BLaER1 (cell line): ENCODE results near the gene CDC42EP4.

Experiments used
- H3K27ac ChIP-seq: shearing (Covaris generic); formaldehyde crosslinking; 2 replicates; pipeline ENCODE4 v1.8.1; 2022
- H3K27me3 ChIP-seq: shearing (Covaris generic); formaldehyde crosslinking; 2 replicates; pipeline ENCODE4 v1.8.1; 2022
- H3K36me3 ChIP-seq: shearing (Covaris generic); formaldehyde crosslinking; 2 replicates; pipeline ENCODE4 v1.8.1; 2022
- H3K4me1 ChIP-seq: shearing (Covaris generic); formaldehyde crosslinking; 2 replicates; pipeline ENCODE4 v1.8.1; 2022
- H3K4me2 ChIP-seq: shearing (Covaris generic); formaldehyde crosslinking; 2 replicates; pipeline ENCODE4 v1.8.1; 2022
- H3K4me3 ChIP-seq: shearing (Covaris generic); formaldehyde crosslinking; 2 replicates; pipeline ENCODE4 v1.8.1; 2022
- H3K9ac ChIP-seq: shearing (Covaris generic); formaldehyde crosslinking; 2 replicates; pipeline ENCODE4 v1.8.1; 2022
- H3K9me3 ChIP-seq: shearing (Covaris generic); formaldehyde crosslinking; 2 replicates; pipeline ENCODE4 v1.8.1; 2022
- H4K20me1 ChIP-seq: shearing (Covaris generic); formaldehyde crosslinking; 2 replicates; pipeline ENCODE4 v1.8.1; 2022
- Cebpa-rat ChIP-seq: shearing (Covaris generic); IDR thresholded peaks from 2 replicates; pipeline ENCODE4 v1.8.1; 2022

Gene CDC42EP4

DNA sequence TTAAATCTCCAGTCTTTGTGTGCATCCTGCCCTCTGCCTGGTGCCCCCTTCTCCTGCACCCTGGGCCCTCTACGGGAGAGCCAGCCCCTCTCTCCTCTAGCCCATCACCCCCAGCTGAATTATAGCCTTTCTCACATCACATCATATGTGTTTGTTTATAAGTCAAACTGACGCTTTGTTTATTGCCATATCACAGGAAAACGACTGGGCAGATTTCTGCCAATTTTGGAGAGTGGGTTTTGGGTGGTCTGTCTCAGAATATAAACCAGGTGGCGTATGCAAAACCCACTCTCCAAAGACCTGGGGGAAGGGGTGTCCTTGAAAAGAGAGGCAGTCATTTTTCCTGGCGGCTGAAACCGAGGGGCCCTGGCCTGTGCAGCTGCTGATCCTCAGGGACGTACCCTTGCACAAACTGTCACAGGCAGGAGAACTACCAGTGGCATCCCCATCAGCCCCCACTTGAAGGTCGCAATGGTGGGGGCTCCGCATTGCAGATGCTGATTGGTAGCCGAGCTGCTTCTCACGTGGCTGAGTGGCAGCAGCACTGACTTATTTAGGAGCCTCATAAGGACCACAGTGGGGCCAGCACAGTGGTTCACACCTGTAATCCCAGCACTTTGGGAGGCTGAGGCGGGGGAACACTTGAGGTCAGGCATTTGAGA is 34.8 kb upstream of the CDC42EP4 start:
- Histone ChIP-seq H3K9me3 (no peaks in the 10 kb centered on the region), H4K20me1 (no peaks in the 10 kb centered on the region), H3K4me1 (peaks cover 16% of the 10 kb centered on the region), H3K4me3 (no peak overlapping the region), H3K4me2 (no peak overlapping the region), H3K27ac (no peak overlapping the region), H3K36me3 (peaks cover 28% of the 10 kb centered on the region; the same call in 1 of the 2 replicates), H3K9ac (no peak overlapping the region), H3K27me3 (no peaks in the 10 kb centered on the region)
- TF ChIP-seq Cebpa-rat = no peak

DNA sequence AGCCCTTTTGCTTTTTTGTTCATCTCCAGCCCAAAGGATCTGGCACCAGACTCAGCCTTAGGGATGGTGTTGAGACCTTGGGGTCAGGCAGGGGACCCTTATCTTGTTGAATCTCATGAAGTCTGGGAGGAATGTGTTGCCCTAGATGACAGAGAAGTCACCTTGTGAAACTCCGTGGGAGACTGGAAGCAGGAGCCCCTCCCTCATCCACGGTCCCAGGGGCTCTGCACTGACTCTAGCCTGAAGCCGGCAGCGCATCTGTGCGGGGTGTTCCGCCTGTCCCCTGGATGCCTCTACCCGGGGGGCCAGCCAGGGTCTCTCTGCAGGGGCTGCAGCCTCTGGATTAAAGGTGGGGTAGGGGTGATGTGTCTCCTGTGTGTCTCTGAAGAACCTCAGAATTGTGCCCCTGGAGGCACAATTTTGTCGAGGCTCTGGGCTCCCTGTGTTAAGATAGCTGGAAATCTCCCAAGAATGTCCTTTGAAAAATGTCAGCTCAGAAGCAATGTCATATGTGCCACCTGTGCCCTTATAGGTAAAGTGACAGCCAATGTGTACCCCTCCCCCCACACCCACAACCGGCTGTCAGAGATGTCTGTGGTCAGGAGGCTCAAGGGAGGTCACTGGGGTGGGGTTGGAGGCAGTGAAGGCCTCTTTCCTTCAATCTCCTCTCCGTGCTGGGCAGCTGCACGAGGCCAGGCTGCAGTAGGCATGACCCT is 32.1 kb upstream of the CDC42EP4 start:
- Histone ChIP-seq H3K9ac (no peak overlapping the region), H3K4me2 (peak overlapping the region; percentile 49), H3K27me3 (no peaks in the 10 kb centered on the region), H3K4me3 (no peak overlapping the region), H3K9me3 (no peaks in the 10 kb centered on the region), H3K27ac (0 out of 2 replicates have a peak overlapping the region, but pooled peaks have one; percentile 28), H4K20me1 (no peaks in the 10 kb centered on the region), H3K36me3 (peaks cover 15% of the 10 kb centered on the region; the same call in 1 of the 2 replicates), H3K4me1 (peaks cover 16% of the 10 kb centered on the region)
- no peak for TF ChIP-seq Cebpa-rat

DNA sequence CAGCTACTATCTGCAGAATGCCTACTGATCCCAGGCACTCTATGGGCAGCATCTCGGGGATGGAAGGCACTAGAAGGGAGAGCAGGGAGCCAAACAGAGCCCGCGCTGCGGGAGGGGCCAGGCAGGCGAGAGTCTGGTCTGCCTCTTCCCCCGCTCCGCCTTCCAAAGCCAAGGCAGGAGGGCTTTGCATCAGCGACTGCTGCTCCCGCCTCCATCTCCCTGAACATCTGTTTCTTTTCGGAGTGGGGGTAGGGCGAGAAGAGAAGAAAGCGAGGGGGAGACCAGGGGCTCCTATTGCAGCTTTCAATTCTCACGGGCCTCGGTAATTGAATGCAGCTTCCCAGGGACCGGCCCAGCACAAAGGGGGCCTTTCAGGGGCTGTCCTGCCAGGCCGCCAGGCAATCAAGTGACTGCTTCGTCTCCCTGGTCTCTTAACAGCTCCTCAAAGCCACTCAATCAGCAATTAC is 31.4 kb upstream of the CDC42EP4 start:
- Histone ChIP-seq H3K27me3 (no peaks in the 10 kb centered on the region), H3K4me2 (peak overlapping the region; percentile 49), H3K4me3 (no peak overlapping the region), H3K9me3 (no peaks in the 10 kb centered on the region), H3K36me3 (peaks cover 10% of the 10 kb centered on the region; the same call in 1 of the 2 replicates), H4K20me1 (no peaks in the 10 kb centered on the region), H3K27ac (peak overlapping the region; percentile 28; the same call in 1 of the 2 replicates), H3K9ac (no peak overlapping the region), H3K4me1 (peaks cover 16% of the 10 kb centered on the region)
- TF ChIP-seq Cebpa-rat = no peak

DNA sequence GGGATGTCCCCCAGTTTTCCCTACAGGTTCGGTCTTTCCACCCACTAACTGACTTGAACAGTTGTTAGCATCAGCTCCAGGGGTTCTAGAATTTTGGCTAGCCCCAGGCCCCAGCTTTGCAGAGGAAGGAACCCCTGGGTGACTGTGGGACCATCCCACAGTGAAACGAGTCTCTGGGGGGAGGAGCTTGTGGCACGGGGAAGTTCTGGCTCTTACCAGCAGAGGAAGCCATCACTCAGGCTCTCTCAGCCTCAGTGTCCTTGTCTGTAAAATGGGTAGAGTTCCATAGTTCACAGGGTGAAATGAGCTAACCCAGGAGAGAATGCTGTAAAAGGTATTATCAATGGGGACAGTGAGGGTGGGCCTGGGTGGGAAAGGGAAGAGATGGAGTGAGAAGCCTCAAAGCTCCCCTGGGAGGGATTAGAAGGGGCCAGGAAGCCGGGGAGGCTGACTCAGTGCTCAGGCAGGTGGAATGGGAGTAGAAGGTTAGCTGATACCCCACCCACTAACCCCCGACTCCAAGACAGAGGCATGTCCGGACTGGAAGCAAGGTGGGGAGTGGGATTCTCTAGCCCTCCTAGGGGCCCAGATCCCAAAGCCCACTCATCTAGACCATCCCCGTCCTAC is 30.9 kb upstream of the CDC42EP4 start:
- peak overlapping the region; percentile 49 for H3K4me2 ChIP-seq
- H3K9ac ChIP-seq = no peak overlapping the region
- H3K4me1 ChIP-seq = peaks cover 16% of the 10 kb centered on the region
- TF ChIP-seq Cebpa-rat = no peak
- H3K27me3 ChIP-seq = no peaks in the 10 kb centered on the region
- no peak overlapping the region for H3K4me3 ChIP-seq
- peaks cover 13% of the 10 kb centered on the region; the same call in 1 of the 2 replicates for H3K36me3 ChIP-seq
- H3K27ac ChIP-seq = no peak overlapping the region; the same call in 1 of the 2 replicates
- H4K20me1 ChIP-seq = no peaks in the 10 kb centered on the region
- H3K9me3 ChIP-seq = no peaks in the 10 kb centered on the region

DNA sequence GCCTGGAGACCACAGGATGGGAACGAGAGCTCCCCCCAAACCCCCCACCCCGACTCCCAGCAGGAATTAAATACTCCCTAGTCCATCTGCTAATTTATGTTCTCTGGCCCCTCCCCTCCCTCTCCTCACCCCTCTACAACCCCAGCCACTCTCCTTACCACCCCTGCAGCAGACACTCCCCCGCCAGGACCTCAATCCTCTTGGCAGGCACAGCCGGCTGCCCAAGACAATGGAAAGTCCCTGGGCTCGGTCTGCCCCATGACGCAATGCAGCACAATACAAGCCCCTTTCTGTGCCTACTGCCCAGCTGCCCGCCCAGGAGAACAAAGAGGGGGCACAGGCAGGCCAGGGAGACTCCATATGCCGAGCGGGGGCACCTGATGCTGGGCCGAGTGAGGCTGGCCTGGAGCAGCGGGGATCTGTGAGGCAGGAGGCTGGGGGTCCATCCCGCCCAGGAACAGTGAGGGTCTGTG is 30.3 kb upstream of the CDC42EP4 start:
- Histone ChIP-seq H3K4me1 (peaks cover 16% of the 10 kb centered on the region), H3K9me3 (no peaks in the 10 kb centered on the region), H3K4me3 (no peak overlapping the region), H3K9ac (no peak overlapping the region), H3K36me3 (peaks cover 13% of the 10 kb centered on the region; the same call in 1 of the 2 replicates), H3K27me3 (no peaks in the 10 kb centered on the region), H3K4me2 (no peak overlapping the region), H4K20me1 (no peaks in the 10 kb centered on the region), H3K27ac (no peak overlapping the region)
- no peak for TF ChIP-seq Cebpa-rat

DNA sequence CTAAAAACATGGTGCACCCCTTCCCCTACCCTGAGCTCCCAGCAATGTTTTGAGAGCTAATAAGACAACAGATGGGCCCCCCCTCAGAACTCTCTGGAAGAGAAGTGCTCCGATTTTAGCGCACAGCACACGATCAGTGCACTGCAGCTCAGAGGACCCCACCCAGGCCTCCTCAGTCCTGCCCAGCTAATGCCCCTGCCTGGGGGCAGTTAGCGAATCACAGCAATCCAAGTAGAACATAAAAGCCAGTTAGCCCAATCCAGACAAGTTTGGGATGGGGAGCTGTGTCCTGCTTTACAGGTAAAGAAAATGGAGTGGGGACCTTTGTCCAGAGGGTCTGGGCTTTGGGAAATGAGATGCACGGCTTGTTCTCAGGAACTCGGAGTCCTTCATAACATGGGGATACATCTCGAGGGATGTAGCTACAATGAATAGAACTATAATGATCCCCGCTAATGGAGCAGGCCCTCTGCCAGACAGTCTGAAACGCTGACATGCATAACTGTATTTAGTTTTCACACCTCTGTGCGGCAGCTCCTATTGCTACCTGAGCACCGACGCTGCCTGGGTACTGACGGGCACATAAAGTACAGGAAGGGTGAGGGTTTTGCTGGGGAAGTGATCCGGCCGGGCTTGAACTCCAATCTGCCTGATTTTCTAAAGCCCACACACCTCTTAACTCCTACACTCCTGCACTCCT is 29.7 kb upstream of the CDC42EP4 start:
- TF ChIP-seq Cebpa-rat = no peak
- peaks cover 13% of the 10 kb centered on the region; the same call in 1 of the 2 replicates for H3K36me3 ChIP-seq
- no peaks in the 10 kb centered on the region for H4K20me1 ChIP-seq
- no peak overlapping the region for H3K27ac ChIP-seq
- H3K4me1 ChIP-seq = peaks cover 16% of the 10 kb centered on the region
- H3K9me3 ChIP-seq = no peaks in the 10 kb centered on the region
- no peaks in the 10 kb centered on the region for H3K27me3 ChIP-seq
- H3K4me3 ChIP-seq = no peak overlapping the region
- no peak overlapping the region for H3K4me2 ChIP-seq
- no peak overlapping the region for H3K9ac ChIP-seq

DNA sequence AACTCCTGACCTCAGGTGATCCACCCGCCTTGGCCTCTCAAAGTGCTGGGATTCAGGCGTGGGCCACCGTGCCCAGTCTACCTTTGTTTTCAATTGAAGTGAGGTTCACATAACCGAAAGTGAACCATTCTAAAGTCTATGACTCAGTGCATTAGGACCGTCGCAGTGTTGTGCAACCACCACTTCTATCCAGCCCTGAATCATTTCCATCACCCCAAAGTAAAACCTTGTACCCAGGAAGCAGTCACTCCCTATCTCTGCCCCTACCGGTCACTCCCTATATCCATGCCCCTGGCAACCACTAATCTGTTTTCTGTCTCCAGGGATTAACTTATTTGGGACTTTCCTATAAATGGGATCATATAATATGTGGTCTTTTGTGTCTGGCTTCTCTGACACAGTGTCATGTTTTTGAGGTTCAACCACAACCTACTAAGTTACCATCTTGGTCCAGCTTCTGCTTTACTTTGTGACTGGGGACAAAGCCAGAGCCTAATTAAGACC is 28.3 kb upstream of the CDC42EP4 start:
- no peak overlapping the region for H3K4me3 ChIP-seq
- no peak overlapping the region for H3K4me2 ChIP-seq
- H3K9ac ChIP-seq = no peak overlapping the region
- no peaks in the 10 kb centered on the region for H3K27me3 ChIP-seq
- H3K4me1 ChIP-seq = peaks cover 16% of the 10 kb centered on the region
- H3K36me3 ChIP-seq = peaks cover 13% of the 10 kb centered on the region; the same call in 1 of the 2 replicates
- H3K27ac ChIP-seq = no peak overlapping the region
- H3K9me3 ChIP-seq = no peaks in the 10 kb centered on the region
- TF ChIP-seq Cebpa-rat = no peak
- H4K20me1 ChIP-seq = no peaks in the 10 kb centered on the region

DNA sequence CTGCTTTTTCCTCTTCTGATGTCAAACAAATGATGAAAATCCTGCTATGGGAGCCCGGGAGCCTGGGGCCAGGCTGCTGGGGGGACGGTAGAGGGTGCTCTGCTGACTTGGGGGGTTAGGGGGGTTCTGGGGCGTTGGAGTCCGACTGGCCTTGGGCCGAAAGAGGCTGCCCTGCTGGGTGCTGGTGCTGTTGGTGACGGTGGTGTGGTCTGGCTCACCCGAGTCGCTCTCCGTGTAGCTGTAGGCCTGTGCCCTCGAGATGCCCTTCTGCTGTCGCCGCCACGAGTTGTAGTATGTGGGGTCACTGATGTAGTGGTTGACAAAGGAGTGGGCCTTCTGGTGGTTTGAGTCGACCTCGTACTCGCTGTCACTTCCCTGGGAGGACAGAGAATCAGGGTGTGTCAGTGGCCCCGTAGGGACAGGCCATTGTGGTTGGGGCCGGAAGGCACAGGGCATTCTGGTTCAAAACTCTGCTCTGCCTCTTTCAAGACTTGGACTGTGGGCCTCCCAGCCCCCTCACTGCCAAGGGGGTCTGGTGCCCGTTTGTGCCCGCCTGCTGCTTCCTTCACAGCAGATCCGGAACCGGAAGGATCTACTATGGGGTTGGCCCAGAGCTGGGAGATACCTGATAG is 26.9 kb upstream of the CDC42EP4 start:
- peaks cover 16% of the 10 kb centered on the region for H3K4me1 ChIP-seq
- peaks cover 4% of the 10 kb centered on the region; the same call in 1 of the 2 replicates for H3K36me3 ChIP-seq
- no peak overlapping the region for H3K27ac ChIP-seq
- no peak overlapping the region for H3K4me3 ChIP-seq
- no peaks in the 10 kb centered on the region for H4K20me1 ChIP-seq
- no peaks in the 10 kb centered on the region for H3K9me3 ChIP-seq
- no peak overlapping the region for H3K9ac ChIP-seq
- H3K27me3 ChIP-seq = no peaks in the 10 kb centered on the region
- TF ChIP-seq Cebpa-rat = no peak
- H3K4me2 ChIP-seq = no peak overlapping the region
